Thoracic aorta (tissue), 2 donors: ENCODE data around the gene TMEM95. TPM values are rescaled to one million over a fixed set of nuclear protein-coding genes. Genes with fewer than 3 reads are reported as not detected.
"Not testable (repeated sequence)": the region's sequence is repeated elsewhere in the genome, so short reads cannot be mapped to it uniquely, and the experiment has no call there.

Experiments used
- ATAC-seq: fragments of 150-250 bp; one replicate; pipeline ENCODE4 v1.8.0; 2017; ENCODE audit warnings: low read depth; ENCODE audit not compliant: insufficient number of reproducible peaks, low FRiP score
- DNase-seq: peaks from one replicate; pipeline ENCODE4 v3.0.0-alpha.2; 2020; ENCODE audit warnings: low spot score
- H3K27ac ChIP-seq, 2 donors: fragments of 200-600 bp; sonication (generic); 1 replicate in 1 of 2; 2 replicates in 1 of 2; pipeline ENCODE4 v1.5.1; 2016; ENCODE audit warnings: mild to moderate bottlenecking in 2 of 2, moderate library complexity in 2 of 2
- H3K27me3 ChIP-seq: fragments of 200-600 bp; sonication (generic); replicated peaks from 2 replicates; pipeline ENCODE4 v1.6.0; 2016; ENCODE audit warnings: mild to moderate bottlenecking; ENCODE audit not compliant: insufficient read depth
- H3K36me3 ChIP-seq: fragments of 200-600 bp; sonication (generic); one replicate; pipeline ENCODE4 v1.5.1; 2016
- H3K4me1 ChIP-seq, 2 donors: fragments of 200-600 bp; sonication (generic); 1 replicate in 1 of 2; 2 replicates in 1 of 2; pipeline versions ENCODE4 v1.5.1 to v1.6.0; 2016; ENCODE audit warnings: low read depth in 2 of 2, mild to moderate bottlenecking in 1 of 2; ENCODE audit not compliant: control insufficient read depth in 1 of 2
- H3K4me3 ChIP-seq: fragments of 200-600 bp; sonication (generic); 2 replicates; pipeline ENCODE4 v1.5.1; 2016; ENCODE audit warnings: mild to moderate bottlenecking
- H3K9me3 ChIP-seq: fragments of 200-600 bp; sonication (generic); 2 replicates; pipeline ENCODE4 v1.5.1; 2016
- CTCF ChIP-seq: fragments of 200-600 bp; sonication (generic); IDR thresholded peaks from one replicate; pipeline ENCODE4 v1.5.1; 2019; ENCODE audit warnings: antibody characterized with exemption
- total RNA-seq, 2 donors: library from RNA; depleted of rRNA; stranded (reverse); fragments of >200 nt; gene quantifications; one replicate each; pipeline versions ENCODE4 v1.1.0 to v1.2.3, GENCODE V29; 2016

Gene TMEM95
- total RNA-seq, 2 donors from 2014 or later = not detected

- no peaks in the 10 kb centered on the region for H3K4me1 ChIP-seq
- H3K27me3 ChIP-seq = no peaks in the 10 kb centered on the region
- no peak overlapping the region for H3K27ac ChIP-seq
- H3K9me3 ChIP-seq = no peaks in the 10 kb centered on the region
- no peak for TF ChIP-seq CTCF
- DNase-seq = no peak
- ATAC-seq = no peak
- no peaks in the 10 kb centered on the region for H3K36me3 ChIP-seq
- no peak overlapping the region for H3K4me3 ChIP-seq
Measured at GRCh38 chr17:7367083-7367482, 12.1 kb downstream of the TMEM95 start.

- TF ChIP-seq CTCF = no peak
- no peak overlapping the region for H3K4me3 ChIP-seq
- H3K9me3 ChIP-seq = no peaks in the 10 kb centered on the region
- H3K27ac ChIP-seq = no peak overlapping the region
- H3K27me3 ChIP-seq = no peaks in the 10 kb centered on the region
- no peak for DNase-seq
- no peaks in the 10 kb centered on the region for H3K4me1 ChIP-seq
- no peak for ATAC-seq
- H3K36me3 ChIP-seq = no peaks in the 10 kb centered on the region
Measured at GRCh38 chr17:7367918-7368598, 13.1 kb downstream of the TMEM95 start.

- not testable (repeated sequence) for H3K9me3 ChIP-seq, H3K36me3 ChIP-seq, H3K27me3 ChIP-seq, DNase-seq, H3K4me3 ChIP-seq, H3K4me1 ChIP-seq, ATAC-seq, H3K27ac ChIP-seq
Measured at GRCh38 chr17:7368599-7368994, 13.6 kb downstream of the TMEM95 start.

GRCh38 chr17:7369825-7370224 lies 14.9 kb downstream of the TMEM95 start:
- H3K4me1 ChIP-seq = no peaks in the 10 kb centered on the region
- H3K36me3 ChIP-seq = no peaks in the 10 kb centered on the region
- no peak overlapping the region for H3K27ac ChIP-seq
- ATAC-seq (no peak), DNase-seq (no peak)
- TF ChIP-seq CTCF = no peak
- no peaks in the 10 kb centered on the region for H3K9me3 ChIP-seq
- no peak overlapping the region for H3K4me3 ChIP-seq
- H3K27me3 ChIP-seq = no peaks in the 10 kb centered on the region

- Histone ChIP-seq H3K4me1 (no peaks in the 10 kb centered on the region), H3K36me3 (no peaks in the 10 kb centered on the region), H3K9me3 (no peaks in the 10 kb centered on the region), H3K27ac (no peak overlapping the region), H3K27me3 (no peaks in the 10 kb centered on the region), H3K4me3 (no peak overlapping the region)
- no peak for DNase-seq
- TF ChIP-seq CTCF = no peak
- ATAC-seq = no peak
Measured at GRCh38 chr17:7370853-7371252, 15.9 kb downstream of the TMEM95 start.

GRCh38 chr17:7374353-7374752 lies 19.4 kb downstream of the TMEM95 start:
- no peaks in the 10 kb centered on the region for H3K36me3 ChIP-seq
- no peak overlapping the region for H3K27ac ChIP-seq
- no peaks in the 10 kb centered on the region for H3K4me1 ChIP-seq
- TF ChIP-seq CTCF = no peak
- DNase-seq (no peak), ATAC-seq (no peak)
- H3K9me3 ChIP-seq = no peaks in the 10 kb centered on the region
- no peak overlapping the region for H3K4me3 ChIP-seq
- no peaks in the 10 kb centered on the region for H3K27me3 ChIP-seq
